HG02588 (cell line): ENCODE data around the gene HCFC2.

ENCODE experiments used
- ATAC-seq: cut with Tn5 transposase; IDR thresholded peaks from one replicate; pipeline ENCODE4 v1.9.1; 2021; ENCODE audit warnings: mild to moderate bottlenecking, moderate library complexity; ENCODE audit not compliant: unreplicated experiment

HCFC2 gene

DNA sequence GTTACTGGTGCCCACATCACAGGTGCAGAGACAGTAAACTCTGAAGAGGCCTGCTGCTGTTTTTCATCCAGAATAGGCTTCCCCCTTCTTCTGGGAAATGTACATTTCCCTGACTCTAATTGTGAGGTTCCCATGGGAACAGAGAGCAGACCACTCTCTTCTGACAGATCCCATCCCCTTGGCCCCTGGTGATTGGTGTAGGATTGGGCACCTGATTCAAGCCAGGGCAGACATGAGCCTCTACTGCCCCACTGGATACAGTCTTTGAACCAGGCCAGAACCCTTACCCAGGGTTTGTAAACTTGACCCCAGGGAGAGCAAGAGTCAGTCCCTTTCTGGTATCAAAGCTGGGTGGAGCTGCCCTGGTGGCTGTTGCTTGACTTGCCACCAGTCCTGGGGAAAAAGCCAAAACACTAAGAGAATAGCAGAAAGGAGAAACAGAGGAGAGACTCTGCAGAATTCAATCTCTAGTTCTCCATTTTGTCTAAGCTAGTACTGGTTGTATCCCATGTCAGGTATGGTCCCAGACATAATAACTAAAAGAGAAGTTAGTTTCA is 88.4 kb downstream of the HCFC2 start:
- no peak for ATAC-seq

DNA sequence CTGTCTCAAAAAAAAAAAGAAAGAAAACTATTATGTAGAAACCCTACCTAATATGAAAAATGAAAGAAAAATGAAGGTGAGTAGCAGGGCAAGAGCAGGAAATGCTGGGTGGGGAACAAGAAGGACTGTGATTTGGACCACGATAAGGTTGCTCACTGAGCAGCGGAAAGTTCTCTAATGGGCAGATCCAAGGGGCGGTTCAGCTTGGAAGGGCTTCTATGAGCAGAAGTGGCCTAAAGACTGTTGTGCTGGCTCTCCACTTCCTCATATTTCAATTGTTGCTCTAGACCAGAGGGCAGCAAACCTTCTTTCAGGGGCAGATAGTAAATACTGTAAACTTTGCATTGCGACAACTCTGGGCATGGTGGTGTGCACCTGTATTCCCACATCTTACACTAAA is 90.0 kb downstream of the HCFC2 start:
- ATAC-seq = no peak

DNA sequence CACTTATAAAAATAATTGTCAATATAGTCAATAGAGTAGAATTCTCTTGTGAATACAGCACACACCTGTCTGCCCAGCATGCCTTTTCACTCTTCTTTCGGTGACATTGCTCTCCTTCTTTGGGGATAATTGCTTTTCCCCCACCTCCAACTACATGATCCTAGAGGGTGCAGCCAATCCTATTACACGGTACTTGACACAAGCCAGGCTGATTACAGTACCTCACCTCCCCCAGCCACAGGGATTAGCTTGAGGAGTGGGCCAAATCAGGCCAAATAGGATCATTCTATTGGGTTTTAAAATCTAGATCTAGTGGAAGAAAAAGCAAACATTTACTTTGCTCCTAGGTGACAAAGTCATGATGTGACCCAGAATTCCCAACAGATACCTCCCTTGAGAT is 90.5 kb downstream of the HCFC2 start:
- no peak for ATAC-seq
